ENCODE results near the gene FNDC1.

DNA sequence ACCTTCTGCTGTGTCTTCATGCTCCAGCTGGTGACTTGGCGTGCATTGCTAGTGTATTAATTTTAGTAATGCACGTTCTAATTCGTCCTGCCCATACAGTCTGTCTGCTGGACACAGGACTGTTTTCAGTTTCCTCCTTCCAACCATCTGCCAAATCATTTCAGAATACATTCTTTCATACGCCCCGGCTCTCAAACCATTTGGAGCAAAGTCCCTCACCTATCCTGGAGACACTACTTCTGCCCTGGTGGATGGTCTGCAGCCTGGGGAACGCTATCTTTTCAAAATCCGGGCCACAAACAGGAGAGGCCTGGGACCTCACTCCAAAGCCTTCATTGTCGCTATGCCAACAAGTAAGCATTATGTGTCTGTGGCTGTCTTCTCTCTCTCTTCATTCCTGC is 60.5 kb downstream of the FNDC1 start:
- no peak for TF ChIP-seq CTCF (conservative IDR thresholded peaks at IDR 0.05 in 1 of 2, IDR thresholded peaks at IDR 0.05 in 1 of 2; ENCODE audit: extremely low read depth in 1 of 2, insufficient read depth in 1 of 2, low read depth in 1 of 2, low read length in 2 of 2)
- no peak for TF ChIP-seq EZH2 (IDR thresholded peaks at IDR 0.05; ENCODE audit: borderline replicate concordance, low read length)
